ENCODE measurements around the gene HEATR5A. TPM values are rescaled to one million over a fixed set of nuclear protein-coding genes. Genes with fewer than 3 reads are reported as not detected.

HEATR5A gene
- total RNA-seq, 4 donors from 2014 or later = 14.2 to 26.6 (median 17.0) TPM

GRCh38 chr14:31269634-31270195 lies 150.6 kb downstream of the HEATR5A start:
- H3K4me3 ChIP-seq = no peak overlapping the region
- H3K27me3 ChIP-seq = no peaks in the 10 kb centered on the region
- intact Hi-C loops (cut with DNase I) = no loop called here
- H3K4me1 ChIP-seq = peaks cover 0 to 22% (median 7%) of the 10 kb centered on the region in 3 donors
- 75 to 87% methylated on average over 3 of the region's 3 CpGs for whole genome bisulfite sequencing, 2 donors
- no peaks in the 10 kb centered on the region for H3K9me3 ChIP-seq
- DNase-seq = no peak
- no peak for TF ChIP-seq CTCF (IDR thresholded peaks at IDR 0.05)
- TF ChIP-seq POLR2A (IDR thresholded peaks at IDR 0.05) = no peak
- H3K27ac ChIP-seq = no peak overlapping the region
- no peaks in the 10 kb centered on the region for H3K36me3 ChIP-seq

DNA sequence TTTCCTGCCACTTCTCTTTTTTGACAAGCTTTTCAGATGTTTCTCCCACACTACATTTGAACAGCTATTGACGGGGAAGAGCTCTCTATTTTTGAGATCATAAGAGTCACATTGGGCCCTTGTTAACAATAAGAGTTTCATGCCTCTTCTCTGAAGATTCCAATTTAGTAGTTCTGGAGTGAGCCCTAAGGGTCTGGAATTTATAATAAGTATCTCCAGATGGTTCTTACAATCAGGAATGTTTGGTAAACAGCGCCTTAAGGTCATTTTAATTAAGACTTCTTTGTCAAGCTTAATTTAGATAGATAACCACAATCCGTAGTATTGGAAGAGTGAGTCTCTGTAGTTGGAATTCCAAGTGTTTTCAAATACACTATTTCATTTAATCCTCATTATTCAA lies 152.1 kb downstream of the HEATR5A start:
- no peaks in the 10 kb centered on the region for H3K36me3 ChIP-seq
- no peak for DNase-seq
- WGBS, 2 donors = 72 to 73% methylated on average over 3 of the region's 3 CpGs
- TF ChIP-seq POLR2A (IDR thresholded peaks at IDR 0.05) = no peak
- TF ChIP-seq CTCF (IDR thresholded peaks at IDR 0.05) = no peak
- H3K9me3 ChIP-seq = no peaks in the 10 kb centered on the region
- H3K4me1 ChIP-seq = peaks cover 10 to 37% (median 13%) of the 10 kb centered on the region in 3 donors
- H3K27me3 ChIP-seq = no peaks in the 10 kb centered on the region
- intact Hi-C loops (cut with DNase I) = no loop called here
- H3K4me3 ChIP-seq = no peak overlapping the region
- no peak overlapping the region for H3K27ac ChIP-seq

DNA sequence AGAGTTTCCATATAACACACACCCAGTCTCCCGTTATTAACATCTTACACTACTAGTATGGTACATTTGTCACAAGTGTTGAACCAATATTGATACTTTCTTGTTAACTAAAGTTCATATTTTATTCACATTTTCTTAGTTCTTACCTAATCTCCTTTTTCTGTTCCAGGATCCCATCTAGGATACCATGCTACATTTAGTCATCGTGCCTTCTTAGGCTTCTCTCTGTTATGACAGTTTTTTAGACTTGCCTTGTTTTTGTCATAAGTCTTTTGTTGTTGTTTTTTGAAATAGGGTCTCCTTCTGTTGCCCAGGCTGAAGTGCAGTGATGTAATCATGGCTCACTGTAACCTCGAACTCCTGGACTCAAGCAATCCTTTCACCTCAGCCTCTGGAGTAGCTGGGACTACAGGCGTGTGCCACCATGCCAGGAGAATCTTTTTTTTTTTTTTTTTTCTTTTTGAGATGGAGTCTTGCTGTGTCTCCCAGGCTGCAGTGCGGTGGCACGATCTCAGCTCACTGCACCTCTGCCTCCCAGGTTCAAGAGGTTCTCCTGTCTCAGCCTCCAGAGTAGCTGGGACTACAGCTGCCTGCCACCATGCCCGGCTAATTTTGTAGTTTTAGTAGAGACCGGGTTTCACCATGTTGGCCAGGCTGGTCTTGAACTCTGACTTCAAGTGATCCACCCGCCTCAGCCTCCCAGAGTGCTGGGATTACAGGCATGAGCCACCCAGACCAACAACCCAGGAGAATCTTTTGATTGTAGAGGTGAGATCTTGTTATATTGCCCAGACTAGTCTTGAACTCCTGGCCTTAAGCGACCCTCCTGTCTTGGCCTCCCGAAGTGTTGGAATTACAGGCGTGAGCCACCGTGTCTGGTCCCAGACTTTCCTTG lies 153.7 kb downstream of the HEATR5A start:
- H3K4me1 ChIP-seq = peaks cover 16 to 52% (median 24%) of the 10 kb centered on the region in 3 donors
- no peaks in the 10 kb centered on the region for H3K27me3 ChIP-seq
- H3K36me3 ChIP-seq = no peaks in the 10 kb centered on the region
- no peaks in the 10 kb centered on the region for H3K9me3 ChIP-seq
- 78 to 93% methylated on average over 9 of the region's 13 CpGs for WGBS, 2 donors
- DNase-seq = no peak
- H3K4me3 ChIP-seq = no peak overlapping the region
- TF ChIP-seq POLR2A (IDR thresholded peaks at IDR 0.05) (no peak), CTCF (IDR thresholded peaks at IDR 0.05) (no peak)
- intact Hi-C loops (cut with DNase I) = no loop called here
- peak overlapping the region in 3 of 4 donors; percentile 66 to 93 (median 87) for H3K27ac ChIP-seq

- no peaks in the 10 kb centered on the region for H3K36me3 ChIP-seq
- DNase-seq = no peak
- intact Hi-C loops (cut with DNase I) = no loop called here
- WGBS, 2 donors = 54 to 59% methylated on average over 7 to 8 of the region's 8 CpGs
- H3K27ac ChIP-seq = peak overlapping the region; percentile 61 to 93 (median 76)
- H3K27me3 ChIP-seq = no peaks in the 10 kb centered on the region
- TF ChIP-seq POLR2A (IDR thresholded peaks at IDR 0.05) (no peak), CTCF (IDR thresholded peaks at IDR 0.05) (no peak)
- no peaks in the 10 kb centered on the region for H3K9me3 ChIP-seq
- H3K4me3 ChIP-seq = no peak overlapping the region
- H3K4me1 ChIP-seq = peaks cover 20 to 58% (median 27%) of the 10 kb centered on the region in 3 donors
Observed at GRCh38 chr14:31265701-31266398, 154.5 kb downstream of the HEATR5A start.

All from esophagus squamous epithelium (tissue), 5 donors.